BE2C (cell line): Measurements from ENCODE around the gene FBN1.

ENCODE experiments used
- DNase-seq: peaks from one replicate; pipeline ENCODE4 v3.0.0-alpha.2; 2020
- H3K27me3 ChIP-seq: fragments of 250-450 bp; sonication (Bioruptor Pico); 2 replicates; pipeline ENCODE4 v1.5.1; 2020; ENCODE audit warnings: mild to moderate bottlenecking
- H3K36me3 ChIP-seq: fragments of 250-450 bp; sonication (Bioruptor Pico); 2 replicates; pipeline ENCODE4 v1.5.1; 2020; ENCODE audit warnings: mild to moderate bottlenecking
- H3K4me1 ChIP-seq: fragments of 250-450 bp; sonication (Bioruptor Pico); 2 replicates; pipeline ENCODE4 v1.5.1; 2020
- H3K4me3 ChIP-seq: 2 replicates; pipeline ENCODE4 v1.5.1; 2011; ENCODE audit warnings: low read depth, low read length
- H3K9me3 ChIP-seq: fragments of 250-450 bp; sonication (Bioruptor Pico); 2 replicates; pipeline ENCODE4 v1.5.1; 2020
- TF ChIP-seq, protein P1 (sequence below): IDR thresholded peaks from 2 replicates; pipeline ENCODE4 v1.5.1; 2012; ENCODE audit warnings: mild to moderate bottlenecking, low read depth, low read length

The FBN1 gene

DNA sequence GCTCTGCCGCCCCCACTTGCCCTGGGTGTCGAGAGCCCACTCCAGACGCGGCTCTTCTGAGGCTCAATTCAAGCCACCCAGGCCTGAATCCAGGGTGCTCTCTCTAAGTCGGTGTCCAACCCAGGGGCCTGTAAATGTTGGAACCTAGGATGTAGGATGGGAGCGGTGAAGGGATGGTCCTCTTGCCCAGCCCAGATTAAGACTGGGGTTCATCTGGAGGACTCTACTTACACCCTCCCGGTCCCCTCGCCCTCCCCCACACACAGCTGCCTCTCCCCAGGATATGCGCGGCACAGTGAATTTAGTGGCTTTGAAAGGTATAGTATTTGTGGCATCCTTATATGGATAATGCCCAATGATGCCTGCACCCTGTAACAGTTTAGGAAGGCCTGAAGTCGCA lies 822 bp upstream of the FBN1 start:
- H3K4me3 ChIP-seq: no peak overlapping the region
- peaks cover 4% of the 10 kb centered on the region; the same call in 1 of the 2 replicates for H3K4me1 ChIP-seq
- DNase-seq: no peak
- H3K9me3 ChIP-seq: no peaks in the 10 kb centered on the region
- TF ChIP-seq, protein P1, sequence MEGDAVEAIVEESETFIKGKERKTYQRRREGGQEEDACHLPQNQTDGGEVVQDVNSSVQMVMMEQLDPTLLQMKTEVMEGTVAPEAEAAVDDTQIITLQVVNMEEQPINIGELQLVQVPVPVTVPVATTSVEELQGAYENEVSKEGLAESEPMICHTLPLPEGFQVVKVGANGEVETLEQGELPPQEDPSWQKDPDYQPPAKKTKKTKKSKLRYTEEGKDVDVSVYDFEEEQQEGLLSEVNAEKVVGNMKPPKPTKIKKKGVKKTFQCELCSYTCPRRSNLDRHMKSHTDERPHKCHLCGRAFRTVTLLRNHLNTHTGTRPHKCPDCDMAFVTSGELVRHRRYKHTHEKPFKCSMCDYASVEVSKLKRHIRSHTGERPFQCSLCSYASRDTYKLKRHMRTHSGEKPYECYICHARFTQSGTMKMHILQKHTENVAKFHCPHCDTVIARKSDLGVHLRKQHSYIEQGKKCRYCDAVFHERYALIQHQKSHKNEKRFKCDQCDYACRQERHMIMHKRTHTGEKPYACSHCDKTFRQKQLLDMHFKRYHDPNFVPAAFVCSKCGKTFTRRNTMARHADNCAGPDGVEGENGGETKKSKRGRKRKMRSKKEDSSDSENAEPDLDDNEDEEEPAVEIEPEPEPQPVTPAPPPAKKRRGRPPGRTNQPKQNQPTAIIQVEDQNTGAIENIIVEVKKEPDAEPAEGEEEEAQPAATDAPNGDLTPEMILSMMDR: no peak
- no peaks in the 10 kb centered on the region for H3K36me3 ChIP-seq
- peaks cover 17% of the 10 kb centered on the region for H3K27me3 ChIP-seq

DNA sequence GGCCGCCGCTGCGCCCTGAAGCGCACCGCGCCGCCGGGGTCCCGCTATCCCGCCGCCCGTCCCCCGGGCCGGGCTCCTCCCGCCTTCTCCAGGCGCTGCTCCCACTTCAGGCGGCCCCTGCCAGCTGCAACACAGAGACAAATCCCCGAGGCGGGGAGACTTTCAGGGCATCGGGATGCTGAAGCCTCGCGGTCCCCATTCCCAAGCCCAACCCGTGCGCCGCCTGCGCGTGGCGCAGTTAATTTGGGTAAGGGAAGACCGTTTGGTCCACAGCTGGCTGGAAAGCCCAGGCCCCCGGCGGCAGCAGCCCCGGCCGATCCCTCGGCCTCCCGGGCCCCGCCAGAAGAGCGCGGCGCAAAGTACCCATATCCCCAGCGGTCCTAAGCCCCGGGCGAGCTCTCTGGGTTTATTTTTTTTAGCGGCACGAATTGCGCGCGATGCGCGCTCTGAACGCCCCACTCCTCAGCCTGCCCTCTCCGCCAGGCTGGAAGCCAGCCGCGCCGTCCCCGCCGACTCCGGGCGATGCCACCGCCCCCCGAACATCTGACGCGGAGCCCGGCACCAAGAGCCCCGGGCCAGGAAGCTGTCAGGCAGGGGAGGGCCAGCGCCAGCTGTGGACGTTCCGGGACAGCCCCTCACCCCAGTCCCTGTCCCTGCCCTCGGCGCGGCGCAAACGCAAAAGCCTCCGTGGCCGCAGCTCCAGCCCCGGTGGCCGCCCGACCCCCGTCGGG lies 517 bp downstream of the FBN1 start:
- H3K4me1 ChIP-seq: peaks cover 4% of the 10 kb centered on the region; the same call in 1 of the 2 replicates
- H3K36me3 ChIP-seq: no peaks in the 10 kb centered on the region
- H3K4me3 ChIP-seq: peak overlapping the region; percentile 68
- peaks cover 17% of the 10 kb centered on the region for H3K27me3 ChIP-seq
- H3K9me3 ChIP-seq: no peaks in the 10 kb centered on the region
- peak; percentile 47 for DNase-seq
- TF ChIP-seq, protein P1: no peak

DNA sequence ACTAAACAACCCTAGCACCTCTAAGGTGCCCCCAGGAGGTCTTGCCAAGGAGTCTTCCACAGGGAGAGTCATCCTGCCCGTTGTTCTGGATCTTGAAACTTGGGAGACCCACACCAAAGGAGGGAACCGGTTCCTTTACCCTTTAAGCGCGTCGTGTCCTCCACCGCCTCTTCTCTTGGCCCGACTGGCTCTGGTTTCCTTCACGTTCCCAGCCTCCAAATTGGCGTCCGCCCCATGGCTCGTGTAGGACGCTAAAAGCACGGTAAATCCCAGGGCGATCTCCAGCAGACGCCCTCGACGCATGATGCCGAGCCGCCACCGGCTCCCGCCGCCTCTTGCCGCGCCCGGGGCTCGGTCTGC lies 1.1 kb downstream of the FBN1 start:
- Histone ChIP-seq H3K36me3 (no peaks in the 10 kb centered on the region), H3K4me1 (peaks cover 4% of the 10 kb centered on the region; the same call in 1 of the 2 replicates), H3K9me3 (no peaks in the 10 kb centered on the region), H3K27me3 (peaks cover 17% of the 10 kb centered on the region), H3K4me3 (peak overlapping the region; percentile 68)
- DNase-seq: no peak
- TF ChIP-seq, protein P1: no peak

DNA sequence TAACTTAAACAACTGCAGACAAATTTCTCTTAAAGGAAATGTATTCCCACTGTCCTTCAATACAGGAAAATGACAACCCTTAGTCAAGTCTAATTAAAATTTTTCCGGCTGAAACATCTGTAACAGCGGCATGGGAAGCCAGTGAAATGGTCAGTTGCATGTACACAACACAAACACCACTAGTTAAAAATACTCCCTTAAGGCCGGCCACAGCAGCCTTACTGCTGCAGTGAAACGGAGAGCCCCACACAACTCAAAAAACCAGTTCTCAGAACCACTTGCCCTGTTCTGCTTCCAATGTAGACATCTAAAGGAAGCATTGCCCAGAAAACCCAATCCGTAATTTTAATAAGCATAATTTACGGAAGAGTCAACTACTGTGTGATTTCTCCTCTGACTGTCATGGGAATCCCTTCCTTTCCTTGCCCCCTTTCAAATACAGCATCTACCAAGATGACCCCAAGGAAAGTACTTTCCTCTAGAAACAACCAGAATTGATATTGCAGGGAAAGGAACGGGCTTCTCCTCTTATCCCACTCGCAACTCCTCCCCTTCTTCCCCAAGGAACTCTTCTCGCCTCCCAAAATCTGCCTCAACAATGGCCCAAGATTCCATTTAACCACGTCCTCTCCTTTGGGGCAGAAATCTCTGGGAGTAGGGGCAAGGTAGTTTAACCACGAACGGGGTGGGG lies 1.6 kb downstream of the FBN1 start:
- Histone ChIP-seq H3K4me1 (peaks cover 4% of the 10 kb centered on the region; the same call in 1 of the 2 replicates), H3K36me3 (no peaks in the 10 kb centered on the region), H3K9me3 (no peaks in the 10 kb centered on the region), H3K27me3 (peaks cover 17% of the 10 kb centered on the region), H3K4me3 (peak overlapping the region; percentile 68)
- no peak for DNase-seq
- TF ChIP-seq, protein P1: no peak

DNA sequence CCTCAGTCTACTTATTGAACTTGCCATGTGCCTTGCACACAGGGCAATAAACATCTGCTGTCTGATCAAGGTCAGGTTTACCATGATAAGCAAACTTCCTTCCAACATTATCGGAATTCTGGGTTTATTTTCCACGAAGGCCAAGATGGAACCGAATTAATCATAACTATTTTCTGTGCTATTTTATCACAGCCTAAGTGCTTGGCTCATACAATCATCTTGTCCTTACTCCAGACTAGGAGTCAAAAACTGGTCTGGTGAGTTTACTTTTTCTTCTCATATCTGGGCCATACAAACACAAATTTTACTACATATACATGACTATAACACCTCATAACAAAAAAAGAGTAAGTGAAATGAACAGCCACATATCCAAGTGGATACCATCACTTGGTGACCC lies 2.3 kb downstream of the FBN1 start:
- Histone ChIP-seq H3K27me3 (peaks cover 17% of the 10 kb centered on the region), H3K4me1 (peaks cover 4% of the 10 kb centered on the region; the same call in 1 of the 2 replicates), H3K9me3 (no peaks in the 10 kb centered on the region), H3K4me3 (no peak overlapping the region), H3K36me3 (no peaks in the 10 kb centered on the region)
- TF ChIP-seq, protein P1: no peak
- DNase-seq: no peak

DNA sequence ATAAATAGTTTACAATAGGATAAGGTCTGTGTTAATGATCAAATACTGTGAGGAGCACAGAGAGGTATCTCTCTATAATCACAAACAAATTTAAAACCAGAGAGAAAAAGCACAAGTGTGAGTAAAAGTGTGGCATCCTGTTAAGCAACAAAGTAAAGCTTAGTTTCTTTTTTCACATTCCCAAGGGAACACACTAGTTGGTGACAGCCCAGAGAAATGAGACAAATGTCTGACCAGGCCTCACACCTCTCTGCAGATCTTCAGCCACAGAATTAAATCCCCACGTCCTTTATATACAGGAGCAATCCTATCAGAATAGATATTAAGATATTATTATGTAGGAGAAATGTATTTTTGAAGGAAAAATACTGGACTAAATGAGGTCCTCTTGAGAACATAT lies 2.7 kb downstream of the FBN1 start:
- H3K36me3 ChIP-seq: no peaks in the 10 kb centered on the region
- peaks cover 4% of the 10 kb centered on the region; the same call in 1 of the 2 replicates for H3K4me1 ChIP-seq
- DNase-seq: no peak
- TF ChIP-seq, protein P1: no peak
- no peaks in the 10 kb centered on the region for H3K9me3 ChIP-seq
- H3K27me3 ChIP-seq: peaks cover 17% of the 10 kb centered on the region
- no peak overlapping the region for H3K4me3 ChIP-seq
